ENCODE measurements around the gene PLS3. TPM values are rescaled to one million over a fixed set of nuclear protein-coding genes. Genes with fewer than 3 reads are reported as not detected.
A peak's percentile ranks its signal among the peaks of the same experiment; 100 is the strongest.

The PLS3 gene
- total RNA-seq, 1 experiment from 2014 or later: 427 TPM

GRCh38 chrX:115665122-115665521, 104.1 kb downstream of the PLS3 start:
- H3K27me3 ChIP-seq: no peaks in the 10 kb centered on the region
- no peak for DNase-seq
- H3K27ac ChIP-seq: no peak overlapping the region
- H3K4me3 ChIP-seq: no peak overlapping the region
- no peaks in the 10 kb centered on the region for H3K9me3 ChIP-seq (replicated peaks)
- no peaks in the 10 kb centered on the region for H3K36me3 ChIP-seq
- no peaks in the 10 kb centered on the region for H3K4me1 ChIP-seq

- no peaks in the 10 kb centered on the region for H3K9me3 ChIP-seq (replicated peaks)
- H3K27ac ChIP-seq: no peak overlapping the region
- H3K4me3 ChIP-seq: no peak overlapping the region
- H3K27me3 ChIP-seq: no peaks in the 10 kb centered on the region
- peak; percentile 19 to 79 for DNase-seq
- 0 out of 2 replicates have a peak, but pooled peaks cover 2% of the 10 kb centered on the region for H3K4me1 ChIP-seq
- no peaks in the 10 kb centered on the region for H3K36me3 ChIP-seq
These were observed 118.5 kb downstream of the PLS3 start for GRCh38 chrX:115679460-115679859.

GRCh38 chrX:115687595-115687994, 126.6 kb downstream of the PLS3 start:
- Histone ChIP-seq H3K4me3 (no peak overlapping the region), H3K9me3 (replicated peaks) (no peaks in the 10 kb centered on the region), H3K36me3 (no peaks in the 10 kb centered on the region), H3K27me3 (no peaks in the 10 kb centered on the region), H3K27ac (no peak overlapping the region), H3K4me1 (peaks cover 4% of the 10 kb centered on the region; the same call in 1 of the 2 replicates)
- DNase-seq: no peak

- H3K27ac ChIP-seq: peak overlapping the region; percentile 51
- H3K4me3 ChIP-seq: peak overlapping the region; percentile 21
- no peaks in the 10 kb centered on the region for H3K36me3 ChIP-seq
- DNase-seq: peak; percentile 18 to 62
- H3K27me3 ChIP-seq: no peaks in the 10 kb centered on the region
- no peaks in the 10 kb centered on the region for H3K9me3 ChIP-seq (replicated peaks)
- H3K4me1 ChIP-seq: peaks cover 4% of the 10 kb centered on the region; the same call in 1 of the 2 replicates
These were observed 129.0 kb downstream of the PLS3 start for GRCh38 chrX:115689931-115690330.

GRCh38 chrX:115690511-115691216, 129.7 kb downstream of the PLS3 start:
- peaks cover 4% of the 10 kb centered on the region; the same call in 1 of the 2 replicates for H3K4me1 ChIP-seq
- peak overlapping the region; percentile 51 for H3K27ac ChIP-seq
- H3K4me3 ChIP-seq: peak overlapping the region; percentile 21
- H3K27me3 ChIP-seq: no peaks in the 10 kb centered on the region
- no peaks in the 10 kb centered on the region for H3K36me3 ChIP-seq
- peak; percentile 77 to 93 for DNase-seq
- H3K9me3 ChIP-seq (replicated peaks): no peaks in the 10 kb centered on the region

GRCh38 chrX:115693476-115693875, 132.5 kb downstream of the PLS3 start:
- DNase-seq: no peak
- H3K9me3 ChIP-seq (replicated peaks): no peaks in the 10 kb centered on the region; the same call in 1 of the 2 replicates
- H3K4me3 ChIP-seq: no peak overlapping the region
- peaks cover 4% of the 10 kb centered on the region; the same call in 1 of the 2 replicates for H3K4me1 ChIP-seq
- H3K27ac ChIP-seq: no peak overlapping the region
- no peaks in the 10 kb centered on the region for H3K27me3 ChIP-seq
- H3K36me3 ChIP-seq: no peaks in the 10 kb centered on the region

- DNase-seq: no peak
- Histone ChIP-seq H3K4me3 (no peak overlapping the region), H3K4me1 (peaks cover 4% of the 10 kb centered on the region; the same call in 1 of the 2 replicates), H3K27ac (no peak overlapping the region), H3K36me3 (no peaks in the 10 kb centered on the region), H3K9me3 (replicated peaks) (no peaks in the 10 kb centered on the region; the same call in 1 of the 2 replicates), H3K27me3 (no peaks in the 10 kb centered on the region)
These were observed 133.1 kb downstream of the PLS3 start for GRCh38 chrX:115694028-115694427.

GRCh38 chrX:115696039-115696438, 135.1 kb downstream of the PLS3 start:
- H3K4me3 ChIP-seq: no peak overlapping the region
- DNase-seq: no peak
- no peak overlapping the region for H3K27ac ChIP-seq
- no peaks in the 10 kb centered on the region for H3K4me1 ChIP-seq
- H3K27me3 ChIP-seq: no peaks in the 10 kb centered on the region
- no peaks in the 10 kb centered on the region for H3K36me3 ChIP-seq
- H3K9me3 ChIP-seq (replicated peaks): no peaks in the 10 kb centered on the region; the same call in 1 of the 2 replicates

- no peak overlapping the region for H3K4me3 ChIP-seq
- DNase-seq: no peak
- H3K9me3 ChIP-seq (replicated peaks): no peaks in the 10 kb centered on the region; the same call in 1 of the 2 replicates
- no peaks in the 10 kb centered on the region for H3K27me3 ChIP-seq
- no peaks in the 10 kb centered on the region for H3K36me3 ChIP-seq
- no peaks in the 10 kb centered on the region for H3K4me1 ChIP-seq
- no peak overlapping the region for H3K27ac ChIP-seq
These were observed 136.0 kb downstream of the PLS3 start for GRCh38 chrX:115696939-115697338.

- H3K9me3 ChIP-seq (replicated peaks): no peaks in the 10 kb centered on the region; the same call in 1 of the 2 replicates
- no peak overlapping the region for H3K4me3 ChIP-seq
- no peak for DNase-seq
- no peaks in the 10 kb centered on the region for H3K36me3 ChIP-seq
- no peaks in the 10 kb centered on the region for H3K27me3 ChIP-seq
- H3K27ac ChIP-seq: no peak overlapping the region
- H3K4me1 ChIP-seq: no peaks in the 10 kb centered on the region
These were observed 136.8 kb downstream of the PLS3 start for GRCh38 chrX:115697806-115698205.
